Measurements from ENCODE around the gene MARCHF3. TPM values are rescaled to one million over a fixed set of nuclear protein-coding genes. Genes with fewer than 3 reads are reported as not detected.

MARCHF3 gene
- total RNA-seq, 4 donors from 2014 or later = 10.7 to 22.9 (median 20.1) TPM

DNA sequence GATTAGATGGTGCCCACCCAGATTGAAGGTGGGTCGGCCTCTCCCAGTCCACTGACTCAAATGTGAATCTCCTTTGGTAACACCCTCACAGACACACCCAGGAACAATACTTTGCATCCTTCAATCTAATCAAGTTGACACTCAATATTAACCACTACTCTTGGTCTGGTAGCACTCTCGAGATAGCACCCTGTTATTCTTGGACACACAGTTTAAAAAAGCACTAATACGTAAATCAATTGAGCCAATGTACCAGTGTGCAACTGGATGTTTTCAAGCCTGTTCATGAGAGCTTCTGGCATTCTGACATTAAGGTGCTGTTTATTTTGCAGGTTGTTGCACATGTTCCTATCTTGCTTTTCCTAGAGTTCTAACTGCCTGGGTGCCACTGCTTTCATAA, 35.3 kb downstream of the MARCHF3 start:
- Histone ChIP-seq H3K9me3 (no peaks in the 10 kb centered on the region), H3K4me1 (no peaks in the 10 kb centered on the region), H3K4me3 (no peak overlapping the region), H3K27me3 (no peaks in the 10 kb centered on the region), H3K36me3 (no peaks in the 10 kb centered on the region), H3K27ac (no peak overlapping the region)
- no peak for TF ChIP-seq CTCF (IDR thresholded peaks at IDR 0.05)
- no peak for TF ChIP-seq POLR2A (IDR thresholded peaks at IDR 0.05)
- no peak for DNase-seq

DNA sequence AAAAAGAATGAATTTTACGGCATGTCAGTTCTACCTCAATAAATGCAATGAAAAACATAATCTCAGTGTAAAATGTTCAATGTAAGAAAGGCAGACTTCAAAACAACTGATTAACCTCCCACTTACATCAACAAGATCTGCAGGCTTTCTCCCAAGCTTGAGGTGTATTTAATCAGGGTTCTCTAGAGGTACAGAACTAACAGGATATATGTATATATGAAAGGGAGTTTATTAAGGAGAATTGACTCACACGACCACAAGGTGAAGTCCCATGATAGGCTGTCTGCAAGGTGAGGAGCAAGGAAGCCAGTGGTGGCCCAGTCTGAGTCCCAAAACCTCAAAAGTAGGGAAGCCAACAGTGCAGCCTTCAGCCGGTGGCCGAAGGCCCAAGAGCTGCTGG, 35.9 kb downstream of the MARCHF3 start:
- TF ChIP-seq POLR2A (IDR thresholded peaks at IDR 0.05) (no peak), CTCF (IDR thresholded peaks at IDR 0.05) (no peak)
- H3K27me3 ChIP-seq = no peaks in the 10 kb centered on the region
- no peaks in the 10 kb centered on the region for H3K4me1 ChIP-seq
- no peak overlapping the region for H3K27ac ChIP-seq
- H3K9me3 ChIP-seq = no peaks in the 10 kb centered on the region
- no peak overlapping the region for H3K4me3 ChIP-seq
- no peak for DNase-seq
- H3K36me3 ChIP-seq = no peaks in the 10 kb centered on the region

DNA sequence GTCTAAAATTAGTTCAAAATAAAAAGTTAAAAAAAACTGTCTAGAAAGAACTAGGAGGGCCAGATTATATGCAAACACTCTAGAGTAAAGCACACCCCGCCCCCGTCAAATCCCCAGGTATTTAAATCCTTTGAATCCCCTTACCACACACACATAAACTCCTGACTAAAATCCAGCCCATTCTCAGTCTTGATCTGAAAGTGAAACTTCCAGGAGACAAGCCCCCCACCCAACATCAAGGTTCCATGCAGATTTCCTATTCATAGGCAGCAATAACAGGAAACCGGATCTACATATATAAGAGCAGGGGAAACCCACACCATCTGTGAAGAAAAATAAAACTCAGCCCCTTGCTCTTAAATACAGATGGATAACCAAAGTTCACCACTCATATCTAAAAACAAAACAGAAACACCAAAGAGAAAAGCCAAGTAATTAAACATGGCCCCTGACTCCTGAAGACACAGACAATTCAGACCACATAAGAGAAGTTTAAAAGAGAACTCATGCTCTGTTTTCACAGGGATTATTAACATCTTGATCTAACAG, 42.3 kb downstream of the MARCHF3 start:
- H3K9me3 ChIP-seq = no peaks in the 10 kb centered on the region
- no peak overlapping the region for H3K4me3 ChIP-seq
- no peak for TF ChIP-seq POLR2A (IDR thresholded peaks at IDR 0.05)
- no peak for TF ChIP-seq CTCF (IDR thresholded peaks at IDR 0.05)
- H3K27me3 ChIP-seq = no peaks in the 10 kb centered on the region
- peak in 1 of 3 donors; percentile 32 for DNase-seq
- H3K36me3 ChIP-seq = no peaks in the 10 kb centered on the region
- no peaks in the 10 kb centered on the region for H3K4me1 ChIP-seq
- H3K27ac ChIP-seq = peak overlapping the region in 1 of 4 donors; percentile 32

- no peaks in the 10 kb centered on the region for H3K4me1 ChIP-seq
- H3K36me3 ChIP-seq = no peaks in the 10 kb centered on the region
- no peaks in the 10 kb centered on the region for H3K27me3 ChIP-seq
- H3K9me3 ChIP-seq = no peaks in the 10 kb centered on the region
- H3K27ac ChIP-seq = peak overlapping the region in 1 of 4 donors; percentile 32
- no peak overlapping the region for H3K4me3 ChIP-seq
- TF ChIP-seq CTCF (IDR thresholded peaks at IDR 0.05) (no peak), POLR2A (IDR thresholded peaks at IDR 0.05) (no peak)
- DNase-seq = no peak
Measured at GRCh38 chr5:126987271-126987899, 43.0 kb downstream of the MARCHF3 start.

- Histone ChIP-seq H3K4me1 (no peaks in the 10 kb centered on the region), H3K9me3 (no peaks in the 10 kb centered on the region), H3K4me3 (no peak overlapping the region), H3K36me3 (no peaks in the 10 kb centered on the region), H3K27me3 (no peaks in the 10 kb centered on the region), H3K27ac (no peak overlapping the region)
- DNase-seq = no peak
- TF ChIP-seq POLR2A (IDR thresholded peaks at IDR 0.05) = no peak
- TF ChIP-seq CTCF (IDR thresholded peaks at IDR 0.05) = no peak
Measured at GRCh38 chr5:126984632-126985031, 45.7 kb downstream of the MARCHF3 start.
